Smooth muscle cell (in vitro differentiated cells): ENCODE results near the gene TOMM20L. TPM values are rescaled to one million over a fixed set of nuclear protein-coding genes. Genes with fewer than 3 reads are reported as not detected.

Experiments
- polyA plus RNA-seq: library from polyadenylated mRNA; unstranded; fragments of >200 nt; fragmentation: Nextera tagmentation; extraction: Ambion mirVana; gene quantifications from 2 replicates; pipeline ENCODE4 v1.2.1, GENCODE V29; 2016
- small RNA-seq: library from RNA; depleted of rRNA; stranded (forward); fragments of <200 nt; gene quantifications from one replicate; pipeline ENCODE3, GENCODE V24; 2014
- total RNA-seq: library from RNA; depleted of rRNA; stranded (reverse); fragments of >200 nt; gene quantifications from 2 replicates; pipeline ENCODE4 v1.2.3, GENCODE V29; 2014

TOMM20L gene
- total and polyA plus RNA-seq, 2 experiments from 2014 or later: not detected

Small RNA genes within 50 kb of the gene (small RNA-seq; reads per million reads assigned to genes)
- not detected for gene RF00019

Other genes with a start within 250 kb of the TOMM20L start
- 14.4 and 14.7 TPM in 2 replicates for gene ARMH4, start 243.7 kb upstream of the TOMM20L start, total RNA-seq
- gene ARMH4, start 243.7 kb upstream of the TOMM20L start, polyA plus RNA-seq: 10.0 and 12.9 TPM in 2 replicates
- gene ACTR10, start 195.8 kb upstream of the TOMM20L start, total RNA-seq: 133 and 149 TPM in 2 replicates
- gene ACTR10, start 195.8 kb upstream of the TOMM20L start, polyA plus RNA-seq: 109 and 131 TPM in 2 replicates
- 133 and 139 TPM in 2 replicates for gene PSMA3, start 151.1 kb upstream of the TOMM20L start, total RNA-seq
- gene PSMA3, start 151.1 kb upstream of the TOMM20L start, polyA plus RNA-seq: 181 and 189 TPM in 2 replicates
- 14.1 and 14.6 TPM in 2 replicates for gene ARID4A, start 97.4 kb upstream of the TOMM20L start, total RNA-seq
- gene ARID4A, start 97.4 kb upstream of the TOMM20L start, polyA plus RNA-seq: 18.4 and 24.9 TPM in 2 replicates
- gene TIMM9, start 31.6 kb downstream of the TOMM20L start, total RNA-seq: 42.2 and 51.8 TPM in 2 replicates
- 40.2 and 48.7 TPM in 2 replicates for gene TIMM9, start 31.6 kb downstream of the TOMM20L start, polyA plus RNA-seq
- gene KIAA0586, start 31.8 kb downstream of the TOMM20L start, total RNA-seq: 19.9 and 20.0 TPM in 2 replicates
- gene KIAA0586, start 31.8 kb downstream of the TOMM20L start, polyA plus RNA-seq: 6.5 and 8.5 TPM in 2 replicates
- 91.4 and 107 TPM in 2 replicates for gene DACT1, start 242.0 kb downstream of the TOMM20L start, total RNA-seq
- 75.7 and 92.4 TPM in 2 replicates for gene DACT1, start 242.0 kb downstream of the TOMM20L start, polyA plus RNA-seq